Neutrophil (primary cell): Measurements from ENCODE around the gene GPC6.

Source experiments
- H3K27ac ChIP-seq: fragments of 200-600 bp; sonication (generic); 2 replicates; pipeline ENCODE4 v1.5.1; 2016; ENCODE audit warnings: mild to moderate bottlenecking, moderate library complexity
- H3K27me3 ChIP-seq: fragments of 200-600 bp; sonication (generic); 2 replicates; pipeline ENCODE4 v1.6.0; 2016; ENCODE audit warnings: mild to moderate bottlenecking
- H3K36me3 ChIP-seq: fragments of 200-600 bp; sonication (generic); 2 replicates; pipeline ENCODE4 v1.5.1; 2017
- H3K4me1 ChIP-seq, 2 experiments: fragments of 200-600 bp in 1 of 2; sonication (generic) in 1 of 2; 1 replicate in 1 of 2; 2 replicates in 1 of 2; pipeline versions ENCODE4 v1.5.1 to v1.6.1; 2013 to 2016; ENCODE audit warnings: low read depth in 1 of 2, low read length in 1 of 2, mild to moderate bottlenecking in 1 of 2, moderate library complexity in 1 of 2; ENCODE audit not compliant: control insufficient read depth in 1 of 2, insufficient read depth in 1 of 2
- H3K4me3 ChIP-seq, 2 experiments: fragments of 200-600 bp in 1 of 2; sonication (generic) in 1 of 2; 1 replicate in 1 of 2; 2 replicates in 1 of 2; pipeline ENCODE4 v1.5.1; 2013 to 2016; ENCODE audit warnings: low read depth in 1 of 2, low read length in 1 of 2, mild to moderate bottlenecking in 1 of 2, moderate library complexity in 1 of 2
- H3K9me3 ChIP-seq: fragments of 200-600 bp; sonication (generic); 2 replicates; pipeline ENCODE4 v1.5.1; 2016
- TF ChIP-seq, protein P1 (sequence below): fragments of 200-600 bp; sonication (generic); IDR thresholded peaks from 2 replicates; pipeline ENCODE4 v1.5.1; 2016; ENCODE audit warnings: antibody characterized with exemption

GPC6 gene

DNA sequence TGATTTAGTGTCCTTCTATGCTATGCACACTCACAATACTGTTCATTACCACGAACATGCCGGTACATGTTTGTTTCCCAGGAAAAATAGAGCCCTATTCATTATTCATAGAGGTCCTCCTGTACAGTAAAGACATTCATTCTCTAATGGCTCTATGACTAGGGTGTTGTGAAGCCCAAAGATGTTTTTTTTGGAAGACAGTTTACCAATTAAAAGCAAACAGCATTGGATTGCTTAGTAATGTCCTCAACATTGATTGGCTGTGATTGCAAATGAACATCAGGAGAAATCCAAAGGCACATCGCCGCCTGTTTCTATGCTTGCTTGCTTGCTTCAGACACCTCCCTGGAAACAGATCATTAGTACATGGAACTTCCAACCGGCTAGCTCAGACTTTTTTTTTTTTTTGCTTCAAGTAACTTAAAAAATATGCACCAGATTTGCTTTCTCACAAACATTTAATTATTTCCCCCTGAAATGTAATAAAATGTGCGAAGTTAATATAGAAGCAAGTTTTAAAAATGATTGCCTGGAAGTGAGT lies 8.8 kb upstream of the GPC6 start:
- H3K27me3 ChIP-seq, result no peaks in the 10 kb centered on the region
- no peaks in the 10 kb centered on the region for H3K9me3 ChIP-seq
- no peaks in the 10 kb centered on the region for H3K36me3 ChIP-seq
- TF ChIP-seq, protein P1, sequence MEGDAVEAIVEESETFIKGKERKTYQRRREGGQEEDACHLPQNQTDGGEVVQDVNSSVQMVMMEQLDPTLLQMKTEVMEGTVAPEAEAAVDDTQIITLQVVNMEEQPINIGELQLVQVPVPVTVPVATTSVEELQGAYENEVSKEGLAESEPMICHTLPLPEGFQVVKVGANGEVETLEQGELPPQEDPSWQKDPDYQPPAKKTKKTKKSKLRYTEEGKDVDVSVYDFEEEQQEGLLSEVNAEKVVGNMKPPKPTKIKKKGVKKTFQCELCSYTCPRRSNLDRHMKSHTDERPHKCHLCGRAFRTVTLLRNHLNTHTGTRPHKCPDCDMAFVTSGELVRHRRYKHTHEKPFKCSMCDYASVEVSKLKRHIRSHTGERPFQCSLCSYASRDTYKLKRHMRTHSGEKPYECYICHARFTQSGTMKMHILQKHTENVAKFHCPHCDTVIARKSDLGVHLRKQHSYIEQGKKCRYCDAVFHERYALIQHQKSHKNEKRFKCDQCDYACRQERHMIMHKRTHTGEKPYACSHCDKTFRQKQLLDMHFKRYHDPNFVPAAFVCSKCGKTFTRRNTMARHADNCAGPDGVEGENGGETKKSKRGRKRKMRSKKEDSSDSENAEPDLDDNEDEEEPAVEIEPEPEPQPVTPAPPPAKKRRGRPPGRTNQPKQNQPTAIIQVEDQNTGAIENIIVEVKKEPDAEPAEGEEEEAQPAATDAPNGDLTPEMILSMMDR, result no peak
- no peak overlapping the region for H3K27ac ChIP-seq
- H3K4me1 ChIP-seq, result no peaks in the 10 kb centered on the region
- H3K4me3 ChIP-seq, result no peak overlapping the region

DNA sequence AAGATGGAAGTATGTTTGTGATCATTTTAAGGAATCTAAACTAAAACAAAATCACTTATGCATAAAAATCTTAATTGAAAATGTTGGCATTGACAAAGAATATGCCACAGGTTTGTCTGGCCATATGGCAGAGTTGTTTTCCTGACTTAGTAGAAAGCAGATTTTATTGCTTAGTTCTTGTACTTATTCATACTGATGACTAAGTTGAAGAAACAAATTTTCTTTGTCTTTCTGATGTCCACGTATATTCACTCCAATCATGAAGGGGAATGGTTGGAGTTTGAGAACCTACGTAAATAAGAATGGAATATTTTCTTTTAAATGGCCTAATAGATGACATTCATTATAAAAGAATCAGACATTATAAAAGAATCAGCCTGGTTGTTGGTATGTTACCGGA lies 8.0 kb upstream of the GPC6 start:
- H3K27me3 ChIP-seq, result no peaks in the 10 kb centered on the region
- H3K9me3 ChIP-seq, result no peaks in the 10 kb centered on the region
- no peaks in the 10 kb centered on the region for H3K36me3 ChIP-seq
- TF ChIP-seq, protein P1, result no peak
- H3K27ac ChIP-seq, result no peak overlapping the region
- no peak overlapping the region for H3K4me3 ChIP-seq
- H3K4me1 ChIP-seq, result no peaks in the 10 kb centered on the region

DNA sequence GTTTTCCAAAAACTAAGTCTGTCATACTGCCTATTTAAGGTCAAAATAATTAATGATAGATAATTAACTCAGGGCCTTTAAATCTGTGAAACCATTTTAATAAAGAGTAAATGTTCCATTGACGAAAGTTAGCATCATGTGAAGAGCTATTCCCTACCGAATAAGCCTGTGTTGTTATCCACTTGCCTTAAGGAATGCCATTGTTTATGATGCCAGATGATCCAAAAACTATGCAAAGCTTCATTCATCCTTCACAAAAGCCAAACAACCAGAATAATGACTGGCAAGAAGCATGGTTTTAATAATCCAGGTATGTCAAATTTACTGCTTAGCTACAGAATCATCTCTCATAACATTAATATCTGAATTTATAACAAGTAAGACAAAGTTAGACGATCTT lies 6.5 kb upstream of the GPC6 start:
- Histone ChIP-seq H3K9me3 (no peaks in the 10 kb centered on the region), H3K4me1 (no peaks in the 10 kb centered on the region), H3K36me3 (no peaks in the 10 kb centered on the region), H3K27ac (no peak overlapping the region), H3K27me3 (no peaks in the 10 kb centered on the region), H3K4me3 (no peak overlapping the region)
- TF ChIP-seq, protein P1, result no peak

DNA sequence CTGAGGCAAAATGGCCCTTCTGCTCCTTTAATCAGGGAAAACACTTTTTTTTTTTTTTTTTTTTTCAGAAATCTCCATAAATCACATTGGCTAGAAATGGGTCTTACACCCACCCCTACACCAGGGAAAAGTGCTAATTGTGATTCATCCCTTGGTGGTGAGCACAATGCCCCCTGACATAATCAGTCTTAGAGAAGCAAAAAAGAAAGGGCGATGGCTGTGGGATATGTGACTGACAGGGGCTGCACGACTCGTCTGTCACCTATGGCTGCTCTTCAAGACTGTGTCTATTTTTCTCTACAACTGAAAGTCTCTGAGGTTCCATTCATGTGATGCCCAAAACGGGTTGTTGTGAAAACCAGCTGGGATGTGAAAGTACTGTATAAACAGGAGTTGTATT lies 3.6 kb upstream of the GPC6 start:
- Histone ChIP-seq H3K4me1 (no peaks in the 10 kb centered on the region), H3K27ac (no peak overlapping the region), H3K27me3 (peaks cover 28% of the 10 kb centered on the region), H3K9me3 (no peaks in the 10 kb centered on the region), H3K4me3 (no peak overlapping the region), H3K36me3 (no peaks in the 10 kb centered on the region)
- TF ChIP-seq, protein P1, result no peak

DNA sequence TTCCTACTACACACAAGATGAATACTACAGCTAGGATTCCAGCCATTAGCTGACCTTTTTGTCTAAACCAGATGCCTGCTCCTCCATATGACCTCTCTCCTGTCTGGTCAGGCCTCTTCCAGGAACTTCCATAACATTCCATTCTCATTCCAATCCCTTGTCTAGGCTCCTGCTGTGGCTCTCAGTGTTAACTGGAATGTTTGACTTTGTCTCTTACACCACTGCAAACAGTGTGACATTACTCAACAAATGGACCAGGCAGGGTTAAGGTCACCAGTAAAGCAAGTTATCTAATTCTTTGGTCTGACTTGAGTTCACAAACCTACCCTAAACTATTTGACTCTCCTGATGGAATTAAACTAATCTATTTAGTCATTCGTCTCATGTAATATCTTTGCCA lies 2.1 kb upstream of the GPC6 start:
- Histone ChIP-seq H3K27ac (no peak overlapping the region), H3K27me3 (peaks cover 44% of the 10 kb centered on the region), H3K4me1 (no peaks in the 10 kb centered on the region), H3K36me3 (no peaks in the 10 kb centered on the region), H3K9me3 (no peaks in the 10 kb centered on the region), H3K4me3 (no peak overlapping the region)
- TF ChIP-seq, protein P1, result no peak

DNA sequence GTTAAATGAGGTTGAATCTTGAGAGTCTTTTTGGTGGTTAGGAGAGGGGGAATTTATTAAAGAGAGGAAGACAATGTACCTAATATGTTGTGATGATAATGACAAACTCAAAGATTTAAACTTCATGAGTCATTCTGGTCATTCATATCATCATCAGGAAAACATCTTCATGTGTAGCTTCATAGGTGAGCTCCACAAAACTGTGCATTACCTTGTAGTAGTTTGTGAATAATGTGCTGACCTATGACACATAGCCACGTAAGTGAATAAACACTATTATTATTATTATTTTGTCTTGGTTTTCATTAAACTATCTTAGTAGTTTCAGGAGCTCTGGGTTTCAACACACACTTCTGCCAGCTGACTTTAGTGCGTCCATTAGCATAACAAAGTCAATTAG lies 997 bp upstream of the GPC6 start:
- no peak overlapping the region for H3K27ac ChIP-seq
- TF ChIP-seq, protein P1, result no peak
- peaks cover 54% of the 10 kb centered on the region for H3K27me3 ChIP-seq
- no peaks in the 10 kb centered on the region for H3K36me3 ChIP-seq
- no peaks in the 10 kb centered on the region for H3K4me1 ChIP-seq
- H3K9me3 ChIP-seq, result no peaks in the 10 kb centered on the region
- no peak overlapping the region for H3K4me3 ChIP-seq
